ENCODE measurements around the gene AUTS2. TPM values are rescaled to one million over a fixed set of nuclear protein-coding genes. Genes with fewer than 3 reads are reported as not detected.

The AUTS2 gene
- total RNA-seq, 1 experiment from 2014 or later = 50.0 TPM

DNA sequence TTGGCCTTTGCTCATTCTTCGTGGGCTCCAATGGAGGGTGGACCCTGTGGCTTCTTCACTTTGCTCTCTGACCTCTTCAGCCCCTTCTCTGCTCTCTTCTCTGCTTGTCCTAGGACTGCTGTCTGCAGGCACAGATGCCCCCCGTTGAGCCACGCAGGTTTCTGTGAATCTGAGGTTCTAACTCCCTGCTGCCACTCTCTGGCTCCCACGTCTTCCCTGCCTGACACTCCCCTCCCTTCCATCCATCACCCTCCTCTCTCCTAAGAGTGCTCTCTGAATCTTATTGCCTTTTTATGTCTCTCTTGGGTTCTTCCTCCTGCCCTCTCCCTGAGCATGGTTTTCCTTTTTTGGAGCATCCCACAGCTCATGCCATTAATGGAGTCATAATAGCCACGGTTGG, 1034.1 kb downstream of the AUTS2 start:
- H3K36me3 Mint-ChIP-seq = no peaks in the 10 kb centered on the region
- peaks cover 12% of the 10 kb centered on the region for H3K27me3 Mint-ChIP-seq (ENCODE audit: low read depth)
- ChIA-PET POLR2A (no interaction called here), CTCF (no interaction called here)
- DNase-seq (ENCODE audit: low spot score) (no peak), ATAC-seq (no peak)
- no peaks in the 10 kb centered on the region for H3K9me3 Mint-ChIP-seq
- H3K27ac Mint-ChIP-seq = no peak overlapping the region
- H3K4me1 Mint-ChIP-seq = peaks cover 24% of the 10 kb centered on the region
- TF ChIP-seq MYBL2 (CRISPR knock-in tag; IDR thresholded peaks at IDR 0.05) = no peak
- no peak overlapping the region for H3K4me3 Mint-ChIP-seq

DNA sequence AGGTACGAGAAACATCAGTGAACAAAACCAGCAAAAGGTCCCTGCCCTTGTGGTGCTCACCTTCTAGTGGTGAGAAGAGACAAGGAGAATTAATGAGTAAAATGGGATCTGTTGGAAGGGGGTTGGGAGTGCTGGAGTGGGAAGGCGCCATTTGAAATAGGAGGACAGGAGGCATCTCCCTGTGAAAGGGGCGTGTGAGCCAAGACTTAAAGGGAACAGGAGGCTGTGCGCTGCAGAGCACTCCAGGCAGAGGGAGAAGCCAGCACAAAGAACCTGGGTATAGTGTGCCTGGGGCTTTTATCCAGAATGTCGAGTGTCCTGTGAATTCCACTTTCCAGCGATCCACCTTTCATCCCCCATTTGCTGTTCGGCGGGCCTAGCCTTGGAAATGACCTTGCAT, 1035.8 kb downstream of the AUTS2 start:
- ATAC-seq (no peak), DNase-seq (ENCODE audit: low spot score) (no peak)
- H3K27me3 Mint-ChIP-seq (ENCODE audit: low read depth) = peaks cover 12% of the 10 kb centered on the region
- ChIA-PET POLR2A (no interaction called here), CTCF (interaction anchor here (0.6 kb wide), 1 partner anchor 131 kb away, joined by 5 read pairs; no protein-coding TSS in a partner anchor)
- no peak overlapping the region for H3K4me3 Mint-ChIP-seq
- H3K36me3 Mint-ChIP-seq = no peaks in the 10 kb centered on the region
- TF ChIP-seq HMGA2 (CRISPR knock-in tag; IDR thresholded peaks at IDR 0.05) (no peak), ZNF121 (CRISPR knock-in tag; IDR thresholded peaks at IDR 0.05) (no peak), KAT7 (CRISPR knock-in tag; IDR thresholded peaks at IDR 0.05; ENCODE audit: borderline replicate concordance) (no peak), CBFB (CRISPR knock-in tag; IDR thresholded peaks at IDR 0.05; ENCODE audit: low read depth) (no peak), SP1 (CRISPR knock-in tag; conservative IDR thresholded peaks at IDR 0.05) (no peak), TEAD4 (CRISPR knock-in tag; IDR thresholded peaks at IDR 0.05) (no peak), CREM (CRISPR knock-in tag; IDR thresholded peaks at IDR 0.05) (no peak), MYBL2 (CRISPR knock-in tag; IDR thresholded peaks at IDR 0.05) (no peak), ZNF219 (CRISPR knock-in tag; IDR thresholded peaks at IDR 0.05; ENCODE audit: borderline replicate concordance) (no peak), SOX15 (CRISPR knock-in tag; IDR thresholded peaks at IDR 0.05) (no peak), RELA (CRISPR knock-in tag; IDR thresholded peaks at IDR 0.05; ENCODE audit: borderline replicate concordance) (no peak)
- TF ChIP-seq, protein P1, sequence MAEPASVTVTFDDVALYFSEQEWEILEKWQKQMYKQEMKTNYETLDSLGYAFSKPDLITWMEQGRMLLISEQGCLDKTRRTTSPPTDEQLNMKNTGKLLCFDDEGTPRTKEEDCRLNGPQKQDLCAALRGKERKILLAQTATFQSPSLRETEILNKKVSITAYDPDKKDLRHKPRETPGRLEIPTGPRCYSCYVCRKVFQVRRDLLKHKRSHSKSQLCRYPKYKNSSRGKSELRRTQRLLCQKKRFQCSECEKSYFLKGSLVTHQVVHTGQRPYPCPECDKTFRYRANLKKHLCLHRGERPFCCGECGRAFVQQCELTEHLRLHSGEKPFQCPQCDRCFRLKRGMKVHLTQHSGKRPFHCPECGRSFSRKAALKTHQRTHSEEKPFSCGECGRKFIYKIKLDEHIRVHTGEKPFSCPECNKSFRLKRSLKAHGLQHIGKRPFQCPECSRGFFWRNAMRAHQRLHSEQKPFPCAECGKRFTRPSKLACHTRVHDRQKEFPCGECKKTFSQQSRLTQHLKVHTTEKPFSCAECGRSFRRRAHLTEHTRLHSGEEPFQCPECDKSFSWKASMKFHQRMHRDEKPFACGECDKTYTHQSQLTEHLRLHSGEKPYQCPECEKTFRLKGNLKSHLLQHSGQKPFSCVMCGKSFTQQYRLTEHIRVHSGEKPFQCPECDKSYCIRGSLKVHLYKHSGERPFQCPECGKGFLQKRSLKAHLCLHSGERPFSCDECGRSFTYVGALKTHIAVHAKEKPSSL (CRISPR knock-in tag; conservative IDR thresholded peaks at IDR 0.05) = no peak
- TF ChIP-seq, protein P2, sequence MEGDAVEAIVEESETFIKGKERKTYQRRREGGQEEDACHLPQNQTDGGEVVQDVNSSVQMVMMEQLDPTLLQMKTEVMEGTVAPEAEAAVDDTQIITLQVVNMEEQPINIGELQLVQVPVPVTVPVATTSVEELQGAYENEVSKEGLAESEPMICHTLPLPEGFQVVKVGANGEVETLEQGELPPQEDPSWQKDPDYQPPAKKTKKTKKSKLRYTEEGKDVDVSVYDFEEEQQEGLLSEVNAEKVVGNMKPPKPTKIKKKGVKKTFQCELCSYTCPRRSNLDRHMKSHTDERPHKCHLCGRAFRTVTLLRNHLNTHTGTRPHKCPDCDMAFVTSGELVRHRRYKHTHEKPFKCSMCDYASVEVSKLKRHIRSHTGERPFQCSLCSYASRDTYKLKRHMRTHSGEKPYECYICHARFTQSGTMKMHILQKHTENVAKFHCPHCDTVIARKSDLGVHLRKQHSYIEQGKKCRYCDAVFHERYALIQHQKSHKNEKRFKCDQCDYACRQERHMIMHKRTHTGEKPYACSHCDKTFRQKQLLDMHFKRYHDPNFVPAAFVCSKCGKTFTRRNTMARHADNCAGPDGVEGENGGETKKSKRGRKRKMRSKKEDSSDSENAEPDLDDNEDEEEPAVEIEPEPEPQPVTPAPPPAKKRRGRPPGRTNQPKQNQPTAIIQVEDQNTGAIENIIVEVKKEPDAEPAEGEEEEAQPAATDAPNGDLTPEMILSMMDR (IDR thresholded peaks at IDR 0.05) = no peak
- TF ChIP-seq, protein P3, sequence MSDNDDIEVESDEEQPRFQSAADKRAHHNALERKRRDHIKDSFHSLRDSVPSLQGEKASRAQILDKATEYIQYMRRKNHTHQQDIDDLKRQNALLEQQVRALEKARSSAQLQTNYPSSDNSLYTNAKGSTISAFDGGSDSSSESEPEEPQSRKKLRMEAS (CRISPR knock-in tag; IDR thresholded peaks at IDR 0.05) = no peak
- TF ChIP-seq, protein P4, sequence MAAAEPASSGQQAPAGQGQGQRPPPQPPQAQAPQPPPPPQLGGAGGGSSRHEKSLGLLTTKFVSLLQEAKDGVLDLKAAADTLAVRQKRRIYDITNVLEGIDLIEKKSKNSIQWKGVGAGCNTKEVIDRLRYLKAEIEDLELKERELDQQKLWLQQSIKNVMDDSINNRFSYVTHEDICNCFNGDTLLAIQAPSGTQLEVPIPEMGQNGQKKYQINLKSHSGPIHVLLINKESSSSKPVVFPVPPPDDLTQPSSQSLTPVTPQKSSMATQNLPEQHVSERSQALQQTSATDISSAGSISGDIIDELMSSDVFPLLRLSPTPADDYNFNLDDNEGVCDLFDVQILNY (CRISPR knock-in tag; IDR thresholded peaks at IDR 0.05) = no peak
- H3K4me1 Mint-ChIP-seq = peaks cover 38% of the 10 kb centered on the region
- H3K9me3 Mint-ChIP-seq = no peaks in the 10 kb centered on the region
- H3K27ac Mint-ChIP-seq = no peak overlapping the region

DNA sequence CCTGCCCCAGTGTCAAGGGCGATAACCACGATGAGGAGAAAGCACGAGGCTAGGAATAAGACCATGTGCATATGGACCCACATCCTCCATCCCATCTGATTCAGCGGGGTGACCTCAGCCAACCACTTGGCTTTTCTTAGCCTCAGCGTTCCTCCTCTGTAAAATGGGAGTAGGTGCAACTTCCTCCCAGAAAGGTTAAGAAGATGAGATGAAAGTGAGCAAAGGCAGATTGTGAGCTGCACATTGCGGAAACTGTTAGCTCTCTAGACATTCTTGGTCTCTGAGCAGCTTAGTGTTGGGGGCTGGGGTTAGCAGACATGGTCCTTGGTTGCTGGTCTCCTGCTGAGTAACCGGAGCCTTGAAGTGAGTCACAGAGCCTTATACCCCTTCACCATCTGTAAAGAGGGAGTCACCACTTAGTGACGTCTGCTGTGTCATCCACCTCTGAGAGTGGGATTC, 1036.4 kb downstream of the AUTS2 start:
- ChIA-PET CTCF (interaction anchor here (0.6 kb wide), 1 partner anchor 132 kb away, joined by 5 read pairs; no protein-coding TSS in a partner anchor), POLR2A (no interaction called here)
- TF ChIP-seq TEAD1 (CRISPR knock-in tag; IDR thresholded peaks at IDR 0.05) (no peak), PRRX2 (CRISPR knock-in tag; IDR thresholded peaks at IDR 0.05) (no peak), JUN (CRISPR knock-in tag; IDR thresholded peaks at IDR 0.05) (no peak), HMGA2 (CRISPR knock-in tag; IDR thresholded peaks at IDR 0.05) (no peak), KAT7 (CRISPR knock-in tag; IDR thresholded peaks at IDR 0.05; ENCODE audit: borderline replicate concordance) (no peak), TP53 (CRISPR knock-in tag; IDR thresholded peaks at IDR 0.05) (no peak), ETV6 (CRISPR knock-in tag; IDR thresholded peaks at IDR 0.05) (no peak)
- TF ChIP-seq, protein P3 (CRISPR knock-in tag; IDR thresholded peaks at IDR 0.05) = no peak
- TF ChIP-seq, protein P5, sequence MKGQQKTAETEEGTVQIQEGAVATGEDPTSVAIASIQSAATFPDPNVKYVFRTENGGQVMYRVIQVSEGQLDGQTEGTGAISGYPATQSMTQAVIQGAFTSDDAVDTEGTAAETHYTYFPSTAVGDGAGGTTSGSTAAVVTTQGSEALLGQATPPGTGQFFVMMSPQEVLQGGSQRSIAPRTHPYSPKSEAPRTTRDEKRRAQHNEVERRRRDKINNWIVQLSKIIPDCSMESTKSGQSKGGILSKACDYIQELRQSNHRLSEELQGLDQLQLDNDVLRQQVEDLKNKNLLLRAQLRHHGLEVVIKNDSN (CRISPR knock-in tag; IDR thresholded peaks at IDR 0.05) = no peak
- TF ChIP-seq, protein P6, sequence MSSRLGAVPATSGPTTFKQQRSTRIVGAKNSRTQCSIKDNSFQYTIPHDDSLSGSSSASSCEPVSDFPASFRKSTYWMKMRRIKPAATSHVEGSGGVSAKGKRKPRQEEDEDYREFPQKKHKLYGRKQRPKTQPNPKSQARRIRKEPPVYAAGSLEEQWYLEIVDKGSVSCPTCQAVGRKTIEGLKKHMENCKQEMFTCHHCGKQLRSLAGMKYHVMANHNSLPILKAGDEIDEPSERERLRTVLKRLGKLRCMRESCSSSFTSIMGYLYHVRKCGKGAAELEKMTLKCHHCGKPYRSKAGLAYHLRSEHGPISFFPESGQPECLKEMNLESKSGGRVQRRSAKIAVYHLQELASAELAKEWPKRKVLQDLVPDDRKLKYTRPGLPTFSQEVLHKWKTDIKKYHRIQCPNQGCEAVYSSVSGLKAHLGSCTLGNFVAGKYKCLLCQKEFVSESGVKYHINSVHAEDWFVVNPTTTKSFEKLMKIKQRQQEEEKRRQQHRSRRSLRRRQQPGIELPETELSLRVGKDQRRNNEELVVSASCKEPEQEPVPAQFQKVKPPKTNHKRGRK (CRISPR knock-in tag; IDR thresholded peaks at IDR 0.05; ENCODE audit: borderline replicate concordance) = no peak
- ATAC-seq (no peak), DNase-seq (ENCODE audit: low spot score) (no peak)
- Mint-ChIP-seq H3K36me3 (no peaks in the 10 kb centered on the region), H3K9me3 (no peaks in the 10 kb centered on the region), H3K27ac (no peak overlapping the region), H3K27me3 (ENCODE audit: low read depth) (peaks cover 12% of the 10 kb centered on the region), H3K4me1 (peaks cover 38% of the 10 kb centered on the region), H3K4me3 (no peak overlapping the region)
